Sigmoid colon (tissue), 3 donors: ENCODE data around the gene PAFAH1B2.

Source experiments
- CTCF ChIP-seq, 4 experiments: fragments of 450-650 bp in 3 of 4; fragments of 200-600 bp in 1 of 4; IDR thresholded peaks; one replicate each; pipeline ENCODE4 v1.5.1; 2016 to 2019; ENCODE audit warnings: antibody characterized with exemption in 4 of 4, mild to moderate bottlenecking in 3 of 4, moderate library complexity in 2 of 4
- POLR2A ChIP-seq, 2 donors: fragments of 450-650 bp; IDR thresholded peaks; one replicate each; pipeline ENCODE4 v1.6.1; 2016; ENCODE audit warnings: antibody characterized with exemption in 2 of 2, mild to moderate bottlenecking in 2 of 2, moderate library complexity in 2 of 2

- TF ChIP-seq POLR2A (IDR thresholded peaks at IDR 0.05) (no peak), CTCF (IDR thresholded peaks at IDR 0.05) (no peak)
These were observed 70.5 kb downstream of the PAFAH1B2 start for GRCh38 chr11:117214404-117215110.
